Transverse colon (tissue), 4 donors: ENCODE results near the gene CYBB. TPM values are rescaled to one million over a fixed set of nuclear protein-coding genes. Genes with fewer than 3 reads are reported as not detected.

Experiments used
- DNase-seq: peaks from one replicate; pipeline ENCODE4 v3.0.0-alpha.2; 2019
- H3K27ac ChIP-seq, 4 donors: fragments of 200-600 bp; sonication (generic); 2 replicates each; pipeline ENCODE4 v1.5.1; 2016 to 2018; ENCODE audit warnings: inconsistent platforms in 4 of 4
- H3K27me3 ChIP-seq: fragments of 200-600 bp; sonication (generic); 2 replicates; pipeline ENCODE4 v1.5.1; 2017; ENCODE audit warnings: inconsistent platforms
- H3K36me3 ChIP-seq, 4 donors: fragments of 200-600 bp; sonication (generic); 2 replicates each; pipeline ENCODE4 v1.5.1; 2017 to 2019; ENCODE audit warnings: inconsistent platforms in 4 of 4
- H3K4me1 ChIP-seq, 4 donors: fragments of 200-600 bp; sonication (generic); 2 replicates each; pipeline ENCODE4 v1.5.1; 2017 to 2020; ENCODE audit warnings: inconsistent platforms in 4 of 4
- H3K4me3 ChIP-seq, 4 donors: fragments of 200-600 bp; sonication (generic); 1 replicate in 1 of 4; 2 replicates in 3 of 4; pipeline versions ENCODE4 v1.5.1 to v1.6.1; 2017 to 2019; ENCODE audit warnings: inconsistent platforms in 4 of 4
- H3K9me3 ChIP-seq, 2 donors: fragments of 200-600 bp; sonication (generic); 2 replicates each; pipeline ENCODE4 v1.5.1; 2017 to 2019; ENCODE audit warnings: inconsistent platforms in 2 of 2
- CTCF ChIP-seq, 5 experiments: fragments of 200-600 bp in 3 of 5; fragments of 450-650 bp in 2 of 5; sonication (generic) in 3 of 5; IDR thresholded peaks; 1 replicate in 2 of 5; 2 replicates in 3 of 5; pipeline ENCODE4 v1.5.1; 2016 to 2017; ENCODE audit warnings: antibody characterized with exemption in 5 of 5, inconsistent platforms in 3 of 5, mild to moderate bottlenecking in 2 of 5, moderate library complexity in 1 of 5
- EP300 ChIP-seq: sonication (generic); formaldehyde crosslinking; IDR thresholded peaks from one replicate; pipeline ENCODE4 v1.6.1; 2017; ENCODE audit warnings: antibody characterized with exemption, low read depth
- POLR2A ChIP-seq: fragments of 450-650 bp; IDR thresholded peaks from one replicate; pipeline ENCODE4 v1.6.1; 2016; ENCODE audit warnings: antibody characterized with exemption, mild to moderate bottlenecking, moderate library complexity
- POLR2AphosphoS5 ChIP-seq, 3 donors: sonication (generic); formaldehyde crosslinking; IDR thresholded peaks; one replicate each; pipeline ENCODE4 v1.6.1; 2016; ENCODE audit warnings: antibody characterized with exemption in 3 of 3
- WGBS, 2 donors: methylation state at CpG; one replicate each; pipeline ENCODE4 v1.1.5; 2018; ENCODE audit warnings: low coverage in 1 of 2; 5-methylcytosine and 5-hydroxymethylcytosine counted together
- in situ Hi-C, 4 donors: fragments of 200-750 bp; cut with MboI; loops; one replicate each; pipeline versions ENCODE4 v1.15.0 to v1.15.1; 2017; ENCODE audit warnings: low sequenced_read_pairs in 3 of 4, low pct_ligation_motif_present in 1 of 4, low pct_unique_long_range_greater_than_20kb in 1 of 4
- intact Hi-C: fragments of 100-400 bp; cut with DNase I; formaldehyde crosslinking; loops from one replicate; pipeline ENCODE4 v1.15.1; 2023; ENCODE audit warnings: low total_unique reads
- total RNA-seq, 4 donors: library from RNA; depleted of rRNA; stranded (reverse); fragments of >200 nt; gene quantifications; one replicate each; pipeline ENCODE4 v1.1.0, GENCODE V29; 2016

The CYBB gene
- total RNA-seq, 4 donors from 2014 or later = 3.8 to 21.7 (median 14.9) TPM

- intact Hi-C loops = loop anchor here (10.0 kb wide), 2 partner anchors 61 to 321 kb away; no protein-coding TSS in a partner anchor
- in situ Hi-C loops = loop anchor here in 3 of 4 donors (5.0 to 10.0 kb wide), 2 partner anchors 81 to 83 kb away; no protein-coding TSS in a partner anchor
Measured at GRCh38 chrX:37825215-37825842, 45.5 kb downstream of the CYBB start.

DNA sequence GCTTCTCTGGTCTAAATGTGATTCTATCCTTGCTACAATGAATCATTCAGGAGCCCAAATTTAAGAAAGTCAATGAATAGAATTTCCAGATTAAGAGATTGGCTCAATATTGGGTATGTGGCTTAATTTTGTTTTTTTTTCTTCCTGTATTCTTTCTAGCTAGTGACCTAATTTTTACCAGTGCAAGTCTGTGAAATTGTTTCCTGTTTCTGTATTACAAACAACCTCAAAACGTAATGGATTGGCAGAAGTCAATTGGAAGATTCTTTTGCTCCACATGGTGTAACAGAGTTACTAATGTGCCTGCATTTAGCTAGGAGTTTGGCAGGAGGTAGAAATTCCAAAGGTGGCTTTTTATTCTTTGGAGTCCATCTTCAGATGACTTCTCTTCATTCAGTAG lies 49.9 kb downstream of the CYBB start:
- Histone ChIP-seq H3K9me3 (no peaks in the 10 kb centered on the region), H3K27ac (no peak overlapping the region), H3K4me1 (peaks cover 0 to 4% (median 2%) of the 10 kb centered on the region in 4 donors), H3K27me3 (no peaks in the 10 kb centered on the region), H3K36me3 (no peaks in the 10 kb centered on the region), H3K4me3 (no peak overlapping the region)
- WGBS, 2 donors = 39% methylated on average over 1 of the region's 1 CpG; no CpG with 5 or more reads in 1 of the 2 donors
- no peak for TF ChIP-seq CTCF (IDR thresholded peaks at IDR 0.05)
- no peak for TF ChIP-seq POLR2A
- TF ChIP-seq EP300 = no peak
- no peak for TF ChIP-seq POLR2AphosphoS5 (IDR thresholded peaks at IDR 0.05)
- DNase-seq = no peak
- in situ Hi-C loops = loop anchor here in 3 of 4 donors (5.0 to 10.0 kb wide), 2 partner anchors 85 to 87 kb away; no protein-coding TSS in a partner anchor
- intact Hi-C loops = loop anchor here (10.0 kb wide), 2 partner anchors 65 to 325 kb away; no protein-coding TSS in a partner anchor

More at GRCh38 chrX:37825215-37825842, 45.5 kb downstream of the CYBB start:
- H3K4me3 ChIP-seq = no peak overlapping the region
- H3K27me3 ChIP-seq = no peaks in the 10 kb centered on the region
- no peak overlapping the region for H3K27ac ChIP-seq
- TF ChIP-seq POLR2A (no peak), EP300 (no peak), CTCF (IDR thresholded peaks at IDR 0.05) (peak; percentile 75 to 90 (median 89)), POLR2AphosphoS5 (IDR thresholded peaks at IDR 0.05) (no peak)
- H3K36me3 ChIP-seq = no peaks in the 10 kb centered on the region
- H3K9me3 ChIP-seq = no peaks in the 10 kb centered on the region
- H3K4me1 ChIP-seq = peaks cover 0 to 8% (median 2%) of the 10 kb centered on the region in 4 donors
- 0% methylated on average over 1 to 3 of the region's 3 CpGs for WGBS, 2 donors
- DNase-seq = peak; percentile 58

DNA sequence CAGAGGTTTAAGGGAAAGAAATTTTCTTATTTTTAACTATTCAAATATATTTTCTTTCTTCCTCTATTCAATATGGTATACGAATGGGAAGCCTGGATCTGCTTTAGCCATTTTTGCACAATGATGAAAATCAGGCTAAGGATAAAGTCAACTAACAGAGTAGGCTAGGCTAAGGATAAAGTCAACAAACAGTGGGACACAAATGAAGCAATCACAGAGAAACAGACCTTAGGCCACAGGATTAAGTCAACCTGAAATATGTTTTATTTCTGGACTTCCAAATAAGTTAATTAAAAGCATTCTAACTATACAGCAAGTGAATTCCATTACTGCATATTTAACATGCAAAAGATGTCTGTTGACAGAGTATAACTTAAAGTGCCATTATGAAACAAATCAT lies 50.5 kb downstream of the CYBB start:
- WGBS, 2 donors = 57% methylated on average over 1 of the region's 1 CpG; no CpG with 5 or more reads in 1 of the 2 donors
- TF ChIP-seq POLR2AphosphoS5 (IDR thresholded peaks at IDR 0.05) (no peak), CTCF (IDR thresholded peaks at IDR 0.05) (no peak), POLR2A (no peak), EP300 (no peak)
- Histone ChIP-seq H3K4me3 (no peak overlapping the region), H3K36me3 (no peaks in the 10 kb centered on the region), H3K4me1 (no peaks in the 10 kb centered on the region), H3K9me3 (no peaks in the 10 kb centered on the region), H3K27me3 (no peaks in the 10 kb centered on the region), H3K27ac (no peak overlapping the region)
- intact Hi-C loops (no loop called here), in situ Hi-C loops (no loop called here)
- DNase-seq = no peak

DNA sequence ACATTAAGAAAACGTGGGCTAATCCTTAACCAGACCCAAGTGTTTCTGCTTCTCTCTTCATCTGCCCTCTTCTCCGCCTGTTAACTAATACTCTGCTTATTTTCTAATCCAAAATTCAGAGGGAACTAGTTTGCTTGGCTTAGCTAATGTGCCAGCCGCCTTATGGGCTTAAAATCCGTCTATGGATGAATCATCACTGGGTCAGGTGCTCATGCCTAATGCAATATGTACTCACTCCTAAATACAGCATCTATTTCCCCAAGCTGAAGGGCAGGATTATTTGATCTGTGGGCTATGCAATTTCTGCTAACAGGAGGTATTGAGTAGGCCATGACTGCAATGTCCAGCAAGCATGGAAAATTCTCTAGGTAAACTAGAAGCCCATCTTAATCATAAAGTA lies 55.1 kb downstream of the CYBB start:
- H3K4me1 ChIP-seq = no peaks in the 10 kb centered on the region
- H3K4me3 ChIP-seq = no peak overlapping the region
- WGBS, 2 donors = 78 to 100% methylated on average over 2 to 4 of the region's 4 CpGs
- TF ChIP-seq CTCF (IDR thresholded peaks at IDR 0.05) = no peak
- TF ChIP-seq POLR2AphosphoS5 (IDR thresholded peaks at IDR 0.05) = no peak
- no peak for TF ChIP-seq POLR2A
- no peak for TF ChIP-seq EP300
- H3K36me3 ChIP-seq = no peaks in the 10 kb centered on the region
- no peaks in the 10 kb centered on the region for H3K27me3 ChIP-seq
- no peaks in the 10 kb centered on the region for H3K9me3 ChIP-seq
- no peak overlapping the region for H3K27ac ChIP-seq
- intact Hi-C loops (no loop called here), in situ Hi-C loops (no loop called here)
- DNase-seq = no peak
